NCI-H1048 (cell line): ENCODE results near the gene SLC12A4.
"Not testable (repeated sequence)": the region's sequence is repeated elsewhere in the genome, so short reads cannot be mapped to it uniquely, and the experiment has no call there.

ENCODE experiments used
- DNase-seq: peaks from one replicate; lab custom pipeline; 2025; lab: John Stamatoyannopoulos, UW

The SLC12A4 gene

GRCh38 chr16:67968400-67969253 lies at the start of gene SLC12A4:
Gene SLC12A4, minus strand, starts transcription at chr16:67968637. Its CDS starts 84 bp downstream, at chr16:67968553.
- no peak for DNase-seq

GRCh38 chr16:68015681-68016080 lies 47.2 kb upstream of the SLC12A4 start, which contains the start of gene DPEP2NB:
Gene DPEP2NB, minus strand, starts transcription at chr16:68015911. Its CDS starts 141 bp downstream, at chr16:68015770.
- DNase-seq: no peak

- DNase-seq: no peak
These were observed 45.0 kb upstream of the SLC12A4 start for GRCh38 chr16:68013440-68013839.

- not testable (repeated sequence) for DNase-seq
These were observed 41.4 kb upstream of the SLC12A4 start for GRCh38 chr16:68009872-68010271.

GRCh38 chr16:68009157-68009735 lies 40.8 kb upstream of the SLC12A4 start:
- DNase-seq: no peak

- no peak for DNase-seq
These were observed 37.4 kb upstream of the SLC12A4 start for GRCh38 chr16:68005786-68006286.

- no peak for DNase-seq
These were observed 36.8 kb upstream of the SLC12A4 start for GRCh38 chr16:68005211-68005610.

- DNase-seq: no peak
These were observed 34.6 kb upstream of the SLC12A4 start for GRCh38 chr16:68003031-68003430.

GRCh38 chr16:68000450-68000849 lies 32.0 kb upstream of the SLC12A4 start:
- DNase-seq: no peak

GRCh38 chr16:67999985-68000384 lies 31.5 kb upstream of the SLC12A4 start:
- no peak for DNase-seq

- DNase-seq: not testable (repeated sequence)
These were observed 30.6 kb upstream of the SLC12A4 start, which contains the start of gene DPEP2 for GRCh38 chr16:67998779-67999688. Gene DPEP2, minus strand, starts transcription at chr16:67999484. Its CDS starts 6,272 bp downstream, at chr16:67993212.

- DNase-seq: not testable (repeated sequence)
These were observed 29.9 kb upstream of the SLC12A4 start for GRCh38 chr16:67998231-67998778.

GRCh38 chr16:67996666-67997065 lies 28.2 kb upstream of the SLC12A4 start:
- DNase-seq: no peak

- no peak for DNase-seq
These were observed 27.0 kb upstream of the SLC12A4 start for GRCh38 chr16:67995423-67995822.

- DNase-seq: not testable (repeated sequence)
These were observed 25.6 kb upstream of the SLC12A4 start for GRCh38 chr16:67994040-67994408.

- no peak for DNase-seq
These were observed 25.0 kb upstream of the SLC12A4 start for GRCh38 chr16:67993207-67994039.

- DNase-seq: no peak
These were observed 24.3 kb upstream of the SLC12A4 start for GRCh38 chr16:67992661-67993206.

GRCh38 chr16:67990018-67990386 lies 21.6 kb upstream of the SLC12A4 start:
- no peak for DNase-seq

- DNase-seq: no peak
These were observed 21.0 kb upstream of the SLC12A4 start for GRCh38 chr16:67989322-67990017.

- no peak for DNase-seq
These were observed 20.2 kb upstream of the SLC12A4 start for GRCh38 chr16:67988675-67989074.
